Measurements from ENCODE around the gene SAMHD1.

The SAMHD1 gene

DNA sequence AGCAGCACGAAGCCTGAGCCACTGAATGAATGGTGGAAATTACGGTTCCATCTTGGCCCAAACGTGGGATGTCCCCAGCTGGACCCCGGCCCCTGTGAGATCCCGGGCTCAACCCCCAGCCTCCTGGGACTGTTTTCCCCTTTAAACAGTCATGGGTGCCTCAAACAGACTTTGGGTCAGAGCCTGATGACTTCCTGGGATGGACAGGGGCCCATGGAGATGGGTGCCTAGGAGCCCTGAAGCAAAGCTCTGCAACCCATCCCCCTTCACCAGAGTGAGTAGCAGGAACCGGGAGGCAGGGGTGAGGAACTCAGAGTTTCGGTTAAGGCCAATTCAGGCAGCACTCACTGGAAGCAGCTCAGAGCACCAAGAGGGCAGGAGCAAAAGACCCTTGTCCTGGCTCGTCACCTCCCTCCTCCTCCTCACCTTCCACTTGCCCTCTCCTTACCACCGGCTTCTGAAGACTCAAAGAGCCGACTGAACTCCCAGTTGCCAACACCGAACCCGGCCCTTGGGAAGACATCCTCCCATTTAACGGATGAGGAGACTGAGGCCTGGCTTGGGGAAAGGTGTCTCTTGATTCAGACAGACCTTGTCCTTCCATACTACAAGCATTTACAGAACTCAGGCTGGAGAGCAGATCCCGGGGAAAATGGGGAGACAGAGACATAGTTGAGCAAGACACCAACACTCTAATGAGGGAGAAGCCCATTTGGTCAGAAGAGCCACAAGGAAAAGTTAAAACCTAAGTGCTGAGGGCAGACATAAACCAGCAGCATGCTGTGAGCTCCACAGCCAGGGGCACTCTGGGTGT, 90.5 kb downstream of the SAMHD1 start:
- DNase-seq (ENCODE audit: low read depth): no peak
- TF ChIP-seq, protein P1, sequence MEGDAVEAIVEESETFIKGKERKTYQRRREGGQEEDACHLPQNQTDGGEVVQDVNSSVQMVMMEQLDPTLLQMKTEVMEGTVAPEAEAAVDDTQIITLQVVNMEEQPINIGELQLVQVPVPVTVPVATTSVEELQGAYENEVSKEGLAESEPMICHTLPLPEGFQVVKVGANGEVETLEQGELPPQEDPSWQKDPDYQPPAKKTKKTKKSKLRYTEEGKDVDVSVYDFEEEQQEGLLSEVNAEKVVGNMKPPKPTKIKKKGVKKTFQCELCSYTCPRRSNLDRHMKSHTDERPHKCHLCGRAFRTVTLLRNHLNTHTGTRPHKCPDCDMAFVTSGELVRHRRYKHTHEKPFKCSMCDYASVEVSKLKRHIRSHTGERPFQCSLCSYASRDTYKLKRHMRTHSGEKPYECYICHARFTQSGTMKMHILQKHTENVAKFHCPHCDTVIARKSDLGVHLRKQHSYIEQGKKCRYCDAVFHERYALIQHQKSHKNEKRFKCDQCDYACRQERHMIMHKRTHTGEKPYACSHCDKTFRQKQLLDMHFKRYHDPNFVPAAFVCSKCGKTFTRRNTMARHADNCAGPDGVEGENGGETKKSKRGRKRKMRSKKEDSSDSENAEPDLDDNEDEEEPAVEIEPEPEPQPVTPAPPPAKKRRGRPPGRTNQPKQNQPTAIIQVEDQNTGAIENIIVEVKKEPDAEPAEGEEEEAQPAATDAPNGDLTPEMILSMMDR (IDR thresholded peaks at IDR 0.05; ENCODE audit: low read depth, low read length, missing control alignments): no peak
- peak overlapping the region; percentile 63 for H3K4me3 ChIP-seq (ENCODE audit: low read depth, low read length)
- in situ Hi-C loops (cut with HindIII; ENCODE audit: low sequenced_read_pairs): loop anchor here (5.0 to 10.0 kb wide), 3 partner anchors 36 to 306 kb away; no protein-coding TSS in a partner anchor

- DNase-seq (ENCODE audit: low read depth): no peak
- H3K4me3 ChIP-seq (ENCODE audit: low read depth, low read length): no peak overlapping the region
- TF ChIP-seq, protein P1 (IDR thresholded peaks at IDR 0.05; ENCODE audit: low read depth, low read length, missing control alignments): no peak
- in situ Hi-C loops (cut with HindIII; ENCODE audit: low sequenced_read_pairs): loop anchor here (5.0 to 10.0 kb wide), 3 partner anchors 37 to 306 kb away; no protein-coding TSS in a partner anchor
Measured at GRCh38 chr20:36860339-36860738, 91.2 kb downstream of the SAMHD1 start.

DNA sequence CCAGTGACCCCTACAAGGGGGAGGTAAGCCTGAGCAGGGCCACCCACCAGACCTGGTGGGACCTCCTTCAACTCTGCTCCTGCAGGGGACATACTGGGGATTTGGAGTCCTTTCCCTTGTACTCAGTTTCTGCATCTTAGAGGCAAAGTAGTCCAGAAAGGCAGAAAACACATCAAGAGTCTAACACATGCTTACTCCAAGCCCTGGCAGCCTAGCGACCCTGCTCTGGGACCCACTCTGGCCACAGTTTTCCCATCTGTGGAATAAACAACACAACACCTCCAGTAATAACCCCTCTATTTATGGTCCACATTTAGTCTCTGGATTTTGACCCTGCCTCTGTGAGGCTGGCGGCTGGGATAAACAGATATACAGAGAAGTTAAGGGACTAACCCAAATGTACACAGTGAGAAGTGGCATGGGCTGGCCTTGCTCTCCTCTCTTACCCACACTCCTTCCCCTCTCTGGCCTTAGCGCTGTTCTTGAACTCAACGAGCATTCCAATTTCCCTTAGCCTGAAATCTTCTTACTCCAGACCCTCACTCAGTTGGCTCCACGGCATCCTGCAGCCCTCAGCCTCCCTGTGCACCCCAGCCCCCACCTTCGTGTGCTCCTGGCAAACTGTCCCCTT, 91.7 kb downstream of the SAMHD1 start:
- no peak overlapping the region for H3K4me3 ChIP-seq (ENCODE audit: low read depth, low read length)
- TF ChIP-seq, protein P1 (IDR thresholded peaks at IDR 0.05; ENCODE audit: low read depth, low read length, missing control alignments): no peak
- no peak for DNase-seq (ENCODE audit: low read depth)
- in situ Hi-C loops (cut with HindIII; ENCODE audit: low sequenced_read_pairs): loop anchor here (5.0 to 10.0 kb wide), 3 partner anchors 37 to 305 kb away; no protein-coding TSS in a partner anchor

DNA sequence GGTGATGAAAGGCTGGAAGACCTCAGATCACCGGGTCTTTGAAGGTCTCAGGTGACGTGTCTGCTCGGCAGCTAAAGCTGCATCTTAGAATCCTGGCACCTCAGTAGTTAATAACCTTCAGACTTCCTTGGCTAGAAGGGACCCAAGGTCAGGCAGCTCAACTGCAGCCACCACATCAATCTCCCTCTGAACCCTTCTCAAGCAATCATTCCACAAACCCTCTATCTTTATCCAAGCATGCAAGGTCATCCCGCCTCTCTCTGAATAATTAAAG, 92.3 kb downstream of the SAMHD1 start:
- DNase-seq (ENCODE audit: low read depth): no peak
- in situ Hi-C loops (cut with HindIII; ENCODE audit: low sequenced_read_pairs): no loop called here
- TF ChIP-seq, protein P1 (IDR thresholded peaks at IDR 0.05; ENCODE audit: low read depth, low read length, missing control alignments): no peak
- no peak overlapping the region for H3K4me3 ChIP-seq (ENCODE audit: low read depth, low read length)

- TF ChIP-seq, protein P1 (IDR thresholded peaks at IDR 0.05; ENCODE audit: low read depth, low read length, missing control alignments): no peak
- DNase-seq (ENCODE audit: low read depth): no peak
- H3K4me3 ChIP-seq (ENCODE audit: low read depth, low read length): no peak overlapping the region
- in situ Hi-C loops (cut with HindIII; ENCODE audit: low sequenced_read_pairs): no loop called here
Measured at GRCh38 chr20:36856691-36857635, 94.5 kb downstream of the SAMHD1 start.

GRCh38 chr20:36856195-36856594, 95.3 kb downstream of the SAMHD1 start:
- H3K4me3 ChIP-seq (ENCODE audit: low read depth, low read length): no peak overlapping the region
- DNase-seq (ENCODE audit: low read depth): no peak
- TF ChIP-seq, protein P1 (IDR thresholded peaks at IDR 0.05; ENCODE audit: low read depth, low read length, missing control alignments): no peak
- in situ Hi-C loops (cut with HindIII; ENCODE audit: low sequenced_read_pairs): no loop called here
